ENCODE results near the gene ZCCHC17.

GRCh38 chr1:31397360-31398095 is 100.7 kb downstream of the ZCCHC17 start:
- TF ChIP-seq CTCF (IDR thresholded peaks at IDR 0.05; ENCODE audit: low read depth, low read length) (no peak), EZH2phosphoT487 (IDR thresholded peaks at IDR 0.05; ENCODE audit: low read depth) (no peak)
